Kidney epithelial cell (primary cell): ENCODE measurements around the gene HTR3D. TPM values are rescaled to one million over a fixed set of nuclear protein-coding genes. Genes with fewer than 3 reads are reported as not detected.

Source experiments
- DNase-seq: peaks from one replicate; pipeline ENCODE4 v3.0.0-alpha.2; 2010; ENCODE audit warnings: low read depth
- H3K27me3 ChIP-seq: 2 replicates; pipeline ENCODE4 v1.6.0; 2011; ENCODE audit warnings: low read length; ENCODE audit not compliant: control insufficient read depth, insufficient read depth
- H3K36me3 ChIP-seq: 2 replicates; pipeline ENCODE4 v1.5.1; 2011; ENCODE audit warnings: low read length; ENCODE audit not compliant: control insufficient read depth, insufficient read depth
- H3K4me3 ChIP-seq: 2 replicates; pipeline ENCODE4 v1.5.1; 2011; ENCODE audit warnings: low read depth, mild to moderate bottlenecking, control low read depth, low read length
- CTCF ChIP-seq: IDR thresholded peaks from 2 replicates; pipeline ENCODE4 v1.5.1; 2011; ENCODE audit warnings: mild to moderate bottlenecking, moderate library complexity, low read length, control low read depth, inconsistent platforms; ENCODE audit not compliant: insufficient read depth, poor library complexity, severe bottlenecking
- total RNA-seq: library from RNA; depleted of rRNA; stranded (reverse); fragments of >200 nt; gene quantifications from 2 replicates; pipeline ENCODE4 v1.2.3, GENCODE V29; 2015

The HTR3D gene
- total RNA-seq, 1 donor from 2014 or later = not detected

GRCh38 chr3:184058029-184058428 lies 26.5 kb downstream of the HTR3D start:
- Histone ChIP-seq H3K36me3 (no peaks in the 10 kb centered on the region), H3K4me3 (no peak overlapping the region), H3K27me3 (peaks cover 5% of the 10 kb centered on the region)
- no peak for TF ChIP-seq CTCF
- DNase-seq = no peak

- no peak for TF ChIP-seq CTCF
- H3K4me3 ChIP-seq = no peak overlapping the region
- H3K36me3 ChIP-seq = no peaks in the 10 kb centered on the region
These were observed 27.9 kb downstream of the HTR3D start for GRCh38 chr3:184059424-184059823.

GRCh38 chr3:184062637-184063036 lies 31.1 kb downstream of the HTR3D start:
- H3K27me3 ChIP-seq = peaks cover 2% of the 10 kb centered on the region
- no peak for TF ChIP-seq CTCF
- H3K4me3 ChIP-seq = no peak overlapping the region
- DNase-seq = no peak
- no peaks in the 10 kb centered on the region for H3K36me3 ChIP-seq

More at GRCh38 chr3:184059424-184059823, 27.9 kb downstream of the HTR3D start:
- DNase-seq = no peak
- H3K27me3 ChIP-seq = peaks cover 2% of the 10 kb centered on the region

DNA sequence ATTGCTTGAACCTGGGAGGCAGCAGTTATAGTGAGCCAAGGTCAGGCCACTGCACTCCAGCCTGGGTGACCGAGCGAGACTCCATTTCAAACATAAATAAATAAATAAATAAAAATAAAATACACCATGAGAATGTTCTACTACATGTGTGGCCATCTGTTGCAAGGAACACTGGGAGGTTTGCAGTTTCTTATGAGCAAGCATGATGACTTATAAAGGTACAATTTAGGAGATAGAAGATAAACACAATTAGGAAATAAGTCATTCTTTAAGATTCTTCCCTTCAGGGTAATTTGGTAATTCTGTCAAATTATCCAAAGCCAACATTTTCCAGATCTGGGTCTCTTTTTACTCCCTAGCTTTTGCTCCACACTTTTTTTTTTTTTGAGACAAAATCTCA lies 34.7 kb downstream of the HTR3D start:
- H3K36me3 ChIP-seq = no peaks in the 10 kb centered on the region
- DNase-seq = no peak
- TF ChIP-seq CTCF = no peak

DNA sequence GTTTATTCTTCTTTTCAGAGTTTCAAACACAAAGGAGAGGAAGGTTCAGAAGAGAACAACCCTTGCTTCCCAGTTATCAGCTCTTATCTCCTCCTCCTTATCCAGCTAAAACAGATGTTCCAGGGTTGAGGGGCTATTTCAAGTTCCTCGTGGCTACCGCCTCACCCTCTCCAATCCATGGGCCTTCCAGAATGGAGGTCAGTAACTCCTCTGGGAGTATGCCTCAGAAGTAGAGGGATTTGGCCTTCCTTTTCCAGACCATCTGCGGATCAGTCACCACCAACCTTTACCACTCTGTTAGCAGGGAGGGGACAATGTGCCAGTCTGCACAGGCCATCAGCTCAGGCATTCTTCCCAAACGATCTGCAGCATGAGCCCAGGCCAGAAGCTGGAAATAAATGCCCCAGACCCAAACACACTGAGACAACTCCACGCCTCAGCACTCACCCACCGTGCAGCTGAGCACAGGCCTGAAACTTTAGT lies 36.1 kb downstream of the HTR3D start:
- no peak for DNase-seq

More for the DNA sequence above, 34.7 kb downstream of the HTR3D start:
- no peaks in the 10 kb centered on the region for H3K27me3 ChIP-seq
- H3K4me3 ChIP-seq = no peak overlapping the region

More for the DNA sequence above, 36.1 kb downstream of the HTR3D start:
- H3K4me3 ChIP-seq = no peak overlapping the region
- TF ChIP-seq CTCF = no peak
- H3K27me3 ChIP-seq = no peaks in the 10 kb centered on the region
- no peaks in the 10 kb centered on the region for H3K36me3 ChIP-seq
